ENCODE results near the gene RAB6D.
"Not testable (repeated sequence)": the region's sequence is repeated elsewhere in the genome, so short reads cannot be mapped to it uniquely, and the experiment has no call there.

The RAB6D gene

DNA sequence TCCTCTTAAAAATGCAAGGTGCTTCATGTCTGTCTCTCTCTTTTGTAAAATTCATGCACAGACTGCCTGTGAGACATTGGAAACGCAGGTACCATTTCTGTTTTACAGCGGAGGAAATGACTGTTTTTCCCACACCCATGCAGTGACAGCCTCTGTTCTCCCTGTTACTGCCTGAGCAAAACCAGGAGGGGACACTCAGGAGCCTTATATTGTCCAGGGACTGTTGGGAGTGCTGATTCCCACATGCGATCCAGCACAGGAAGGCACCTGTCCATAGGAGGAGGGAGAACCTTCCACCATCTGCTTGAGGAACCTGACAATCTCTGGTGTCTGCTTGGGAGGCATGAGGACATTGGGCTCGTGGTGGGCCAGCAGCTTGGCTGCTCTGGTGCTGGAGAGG is 36.9 kb upstream of the RAB6D start:
- H3K9ac ChIP-seq (ENCODE audit: low read depth, low read length, poor library complexity, severe bottlenecking): no peak overlapping the region
- no peaks in the 10 kb centered on the region for H3K27me3 ChIP-seq (ENCODE audit: insufficient read depth, low read length, poor library complexity, severe bottlenecking)
- H3K4me1 ChIP-seq (ENCODE audit: insufficient read depth, low read length, poor library complexity, severe bottlenecking): no peaks in the 10 kb centered on the region
- H3K9me3 ChIP-seq (ENCODE audit: insufficient read depth, low read depth, low read length): no peaks in the 10 kb centered on the region
- no peak overlapping the region for H2AFZ ChIP-seq (ENCODE audit: low read length)
- no peaks in the 10 kb centered on the region for H3K79me2 ChIP-seq (ENCODE audit: insufficient read depth, low read length)
- H3K4me3 ChIP-seq (ENCODE audit: low read length, poor library complexity, severe bottlenecking): no peak overlapping the region
- no peak for TF ChIP-seq EZH2phosphoT487 (IDR thresholded peaks at IDR 0.05; ENCODE audit: borderline replicate concordance)
- TF ChIP-seq, protein P1, sequence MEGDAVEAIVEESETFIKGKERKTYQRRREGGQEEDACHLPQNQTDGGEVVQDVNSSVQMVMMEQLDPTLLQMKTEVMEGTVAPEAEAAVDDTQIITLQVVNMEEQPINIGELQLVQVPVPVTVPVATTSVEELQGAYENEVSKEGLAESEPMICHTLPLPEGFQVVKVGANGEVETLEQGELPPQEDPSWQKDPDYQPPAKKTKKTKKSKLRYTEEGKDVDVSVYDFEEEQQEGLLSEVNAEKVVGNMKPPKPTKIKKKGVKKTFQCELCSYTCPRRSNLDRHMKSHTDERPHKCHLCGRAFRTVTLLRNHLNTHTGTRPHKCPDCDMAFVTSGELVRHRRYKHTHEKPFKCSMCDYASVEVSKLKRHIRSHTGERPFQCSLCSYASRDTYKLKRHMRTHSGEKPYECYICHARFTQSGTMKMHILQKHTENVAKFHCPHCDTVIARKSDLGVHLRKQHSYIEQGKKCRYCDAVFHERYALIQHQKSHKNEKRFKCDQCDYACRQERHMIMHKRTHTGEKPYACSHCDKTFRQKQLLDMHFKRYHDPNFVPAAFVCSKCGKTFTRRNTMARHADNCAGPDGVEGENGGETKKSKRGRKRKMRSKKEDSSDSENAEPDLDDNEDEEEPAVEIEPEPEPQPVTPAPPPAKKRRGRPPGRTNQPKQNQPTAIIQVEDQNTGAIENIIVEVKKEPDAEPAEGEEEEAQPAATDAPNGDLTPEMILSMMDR (conservative IDR thresholded peaks at IDR 0.05; ENCODE audit: low read length): no peak
- H4K20me1 ChIP-seq (ENCODE audit: insufficient read depth, low read length, poor library complexity, severe bottlenecking): no peaks in the 10 kb centered on the region
- H3K9me2 ChIP-seq (replicated peaks; ENCODE audit: low read depth, low read length): no peaks in the 10 kb centered on the region
- H3F3A ChIP-seq (ENCODE audit: low read depth): no peaks in the 10 kb centered on the region
- no peaks in the 10 kb centered on the region for H3K36me3 ChIP-seq (ENCODE audit: insufficient read depth, low read length)
- H3K4me2 ChIP-seq (ENCODE audit: low read depth, low read length, poor library complexity, severe bottlenecking): no peak overlapping the region

DNA sequence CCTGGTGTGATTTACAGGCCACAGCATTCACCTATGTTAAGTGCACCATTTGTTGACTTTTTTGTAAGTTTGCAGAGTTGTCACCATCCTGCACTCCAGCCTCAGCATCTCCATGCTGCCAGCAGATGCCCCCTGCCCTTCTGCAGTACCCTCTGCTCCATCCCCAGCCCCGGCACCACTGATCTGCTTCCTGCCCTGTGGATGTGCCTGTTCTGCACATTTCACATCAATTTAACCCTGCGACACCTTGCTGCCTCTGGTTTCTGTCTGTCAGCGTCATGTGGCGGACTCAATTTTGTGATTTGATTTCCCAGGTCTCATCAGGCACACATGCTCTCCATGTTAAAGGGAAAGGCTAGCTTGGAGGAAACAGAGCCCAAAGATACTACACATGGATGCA is 36.5 kb upstream of the RAB6D start:
- H3K4me1 ChIP-seq (ENCODE audit: insufficient read depth, low read length, poor library complexity, severe bottlenecking); H3K4me2 ChIP-seq (ENCODE audit: low read depth, low read length, poor library complexity, severe bottlenecking); H3K36me3 ChIP-seq (ENCODE audit: insufficient read depth, low read length): not testable (repeated sequence)

DNA sequence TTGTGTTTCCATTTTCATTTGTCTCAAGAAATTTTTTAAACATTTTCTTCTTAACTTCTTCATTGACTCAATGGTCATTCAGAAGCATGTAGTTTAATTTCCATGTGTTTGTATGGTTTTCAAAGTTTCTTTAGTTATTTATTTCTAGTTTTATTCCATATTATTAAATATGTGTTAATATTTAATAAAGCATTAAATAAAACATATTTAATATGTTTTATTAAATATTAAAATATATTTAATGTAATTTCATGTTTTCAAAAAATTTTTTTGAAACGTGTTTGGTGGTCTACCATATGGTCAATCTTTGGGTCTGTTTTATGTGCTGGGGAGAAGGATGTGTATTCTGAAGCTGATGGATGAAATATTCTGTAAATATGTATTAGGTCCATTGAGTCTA is 32.2 kb upstream of the RAB6D start:
- H3F3A ChIP-seq (ENCODE audit: low read depth); H2AFZ ChIP-seq (ENCODE audit: low read length); H3K27me3 ChIP-seq (ENCODE audit: insufficient read depth, low read length, poor library complexity, severe bottlenecking); H3K4me1 ChIP-seq (ENCODE audit: insufficient read depth, low read length, poor library complexity, severe bottlenecking); H3K79me2 ChIP-seq (ENCODE audit: insufficient read depth, low read length); H3K9ac ChIP-seq (ENCODE audit: low read depth, low read length, poor library complexity, severe bottlenecking); H3K9me3 ChIP-seq (ENCODE audit: insufficient read depth, low read depth, low read length); H3K36me3 ChIP-seq (ENCODE audit: insufficient read depth, low read length); H3K4me3 ChIP-seq (ENCODE audit: low read length, poor library complexity, severe bottlenecking); H3K9me2 ChIP-seq (replicated peaks; ENCODE audit: low read depth, low read length); H4K20me1 ChIP-seq (ENCODE audit: insufficient read depth, low read length, poor library complexity, severe bottlenecking); H3K4me2 ChIP-seq (ENCODE audit: low read depth, low read length, poor library complexity, severe bottlenecking): not testable (repeated sequence)

More for the DNA sequence above, 36.5 kb upstream of the RAB6D start:
- not testable (repeated sequence) for H3K9me2 ChIP-seq (replicated peaks; ENCODE audit: low read depth, low read length); H3K79me2 ChIP-seq (ENCODE audit: insufficient read depth, low read length); H3F3A ChIP-seq (ENCODE audit: low read depth); H2AFZ ChIP-seq (ENCODE audit: low read length); H3K27me3 ChIP-seq (ENCODE audit: insufficient read depth, low read length, poor library complexity, severe bottlenecking); H4K20me1 ChIP-seq (ENCODE audit: insufficient read depth, low read length, poor library complexity, severe bottlenecking); H3K4me3 ChIP-seq (ENCODE audit: low read length, poor library complexity, severe bottlenecking); H3K9ac ChIP-seq (ENCODE audit: low read depth, low read length, poor library complexity, severe bottlenecking); H3K9me3 ChIP-seq (ENCODE audit: insufficient read depth, low read depth, low read length)

DNA sequence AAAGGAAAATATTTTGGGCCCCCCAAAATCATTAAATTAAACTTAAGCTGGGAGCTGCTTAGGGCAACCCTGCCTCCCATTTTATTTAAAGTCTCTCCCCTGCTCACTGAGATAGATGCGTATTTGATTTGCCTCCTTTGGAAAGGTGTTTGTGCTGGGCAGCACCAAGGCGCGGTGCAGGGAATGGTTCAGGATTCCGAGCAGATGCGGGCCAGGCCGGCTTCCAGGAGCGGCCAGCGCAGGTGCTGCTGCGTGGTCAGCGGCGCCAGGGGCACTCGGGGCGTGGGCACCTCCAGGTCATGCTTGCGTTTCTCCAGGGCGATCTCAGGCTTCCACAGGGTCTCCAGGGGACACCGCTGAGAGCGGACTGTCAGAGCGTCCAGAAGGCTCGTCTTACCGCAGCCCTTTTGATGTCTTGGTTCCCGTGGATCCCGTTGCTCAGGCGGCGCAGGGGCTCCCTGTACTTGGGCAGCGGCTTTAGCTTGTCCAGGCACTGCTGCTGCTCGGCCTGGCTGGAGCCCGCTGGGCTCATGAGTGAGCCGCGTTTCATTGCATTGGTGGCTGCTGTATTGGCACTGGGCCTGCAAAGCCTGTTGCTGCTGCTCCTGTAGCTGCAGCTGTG is 31.2 kb upstream of the RAB6D start:
- not testable (repeated sequence) for H3K4me3 ChIP-seq (ENCODE audit: low read length, poor library complexity, severe bottlenecking); H3K9me2 ChIP-seq (replicated peaks; ENCODE audit: low read depth, low read length); H3K9me3 ChIP-seq (ENCODE audit: insufficient read depth, low read depth, low read length); H3K4me1 ChIP-seq (ENCODE audit: insufficient read depth, low read length, poor library complexity, severe bottlenecking); H2AFZ ChIP-seq (ENCODE audit: low read length); H3K4me2 ChIP-seq (ENCODE audit: low read depth, low read length, poor library complexity, severe bottlenecking); H4K20me1 ChIP-seq (ENCODE audit: insufficient read depth, low read length, poor library complexity, severe bottlenecking); H3F3A ChIP-seq (ENCODE audit: low read depth); H3K9ac ChIP-seq (ENCODE audit: low read depth, low read length, poor library complexity, severe bottlenecking); H3K79me2 ChIP-seq (ENCODE audit: insufficient read depth, low read length); H3K36me3 ChIP-seq (ENCODE audit: insufficient read depth, low read length); H3K27me3 ChIP-seq (ENCODE audit: insufficient read depth, low read length, poor library complexity, severe bottlenecking)
